ENCODE measurements around the gene PCDH9.
A peak's percentile ranks its signal among the peaks of the same experiment; 100 is the strongest.

The PCDH9 gene

GRCh38 chr13:66547685-66548084 is 682.5 kb downstream of the PCDH9 start:
- Histone ChIP-seq H2AFZ (ENCODE audit: low read length) (no peak overlapping the region), H3K36me3 (ENCODE audit: insufficient read depth, low read length) (no peaks in the 10 kb centered on the region), H3K4me2 (ENCODE audit: low read depth, low read length, poor library complexity, severe bottlenecking) (no peak overlapping the region), H3K9me2 (replicated peaks; ENCODE audit: low read depth, low read length) (no peaks in the 10 kb centered on the region), H3F3A (ENCODE audit: low read depth) (no peaks in the 10 kb centered on the region), H3K9ac (ENCODE audit: low read depth, low read length, poor library complexity, severe bottlenecking) (no peak overlapping the region), H3K4me3 (ENCODE audit: low read length, poor library complexity, severe bottlenecking) (no peak overlapping the region), H3K9me3 (ENCODE audit: insufficient read depth, low read depth, low read length) (no peaks in the 10 kb centered on the region), H4K20me1 (ENCODE audit: insufficient read depth, low read length, poor library complexity, severe bottlenecking) (no peaks in the 10 kb centered on the region), H3K27me3 (ENCODE audit: insufficient read depth, low read length, poor library complexity, severe bottlenecking) (no peaks in the 10 kb centered on the region), H3K4me1 (ENCODE audit: insufficient read depth, low read length, poor library complexity, severe bottlenecking) (no peaks in the 10 kb centered on the region), H3K79me2 (ENCODE audit: insufficient read depth, low read length) (no peaks in the 10 kb centered on the region)
- TF ChIP-seq CTCF (conservative IDR thresholded peaks at IDR 0.05; ENCODE audit: low read length), result no peak
- no peak for TF ChIP-seq EZH2phosphoT487 (IDR thresholded peaks at IDR 0.05; ENCODE audit: borderline replicate concordance)

- Histone ChIP-seq H3K27me3 (ENCODE audit: insufficient read depth, low read length, poor library complexity, severe bottlenecking) (no peaks in the 10 kb centered on the region), H2AFZ (ENCODE audit: low read length) (no peak overlapping the region), H3K9me3 (ENCODE audit: insufficient read depth, low read depth, low read length) (no peaks in the 10 kb centered on the region), H3K9ac (ENCODE audit: low read depth, low read length, poor library complexity, severe bottlenecking) (no peak overlapping the region), H3K36me3 (ENCODE audit: insufficient read depth, low read length) (no peaks in the 10 kb centered on the region), H4K20me1 (ENCODE audit: insufficient read depth, low read length, poor library complexity, severe bottlenecking) (no peaks in the 10 kb centered on the region), H3K9me2 (replicated peaks; ENCODE audit: low read depth, low read length) (no peaks in the 10 kb centered on the region), H3K4me3 (ENCODE audit: low read length, poor library complexity, severe bottlenecking) (no peak overlapping the region), H3K79me2 (ENCODE audit: insufficient read depth, low read length) (no peaks in the 10 kb centered on the region), H3F3A (ENCODE audit: low read depth) (no peaks in the 10 kb centered on the region), H3K4me1 (ENCODE audit: insufficient read depth, low read length, poor library complexity, severe bottlenecking) (no peaks in the 10 kb centered on the region), H3K4me2 (ENCODE audit: low read depth, low read length, poor library complexity, severe bottlenecking) (no peak overlapping the region)
- TF ChIP-seq CTCF (conservative IDR thresholded peaks at IDR 0.05; ENCODE audit: low read length) (no peak), EZH2phosphoT487 (IDR thresholded peaks at IDR 0.05; ENCODE audit: borderline replicate concordance) (no peak)
Observed at GRCh38 chr13:66546534-66547379, 683.4 kb downstream of the PCDH9 start.

GRCh38 chr13:66543780-66544179 is 686.4 kb downstream of the PCDH9 start:
- Histone ChIP-seq H3K36me3 (ENCODE audit: insufficient read depth, low read length) (no peaks in the 10 kb centered on the region), H3K4me3 (ENCODE audit: low read length, poor library complexity, severe bottlenecking) (no peak overlapping the region), H3K9me3 (ENCODE audit: insufficient read depth, low read depth, low read length) (no peaks in the 10 kb centered on the region), H3K9me2 (replicated peaks; ENCODE audit: low read depth, low read length) (no peaks in the 10 kb centered on the region), H3K9ac (ENCODE audit: low read depth, low read length, poor library complexity, severe bottlenecking) (no peak overlapping the region), H4K20me1 (ENCODE audit: insufficient read depth, low read length, poor library complexity, severe bottlenecking) (no peaks in the 10 kb centered on the region), H3K4me2 (ENCODE audit: low read depth, low read length, poor library complexity, severe bottlenecking) (no peak overlapping the region), H3F3A (ENCODE audit: low read depth) (no peaks in the 10 kb centered on the region), H3K79me2 (ENCODE audit: insufficient read depth, low read length) (no peaks in the 10 kb centered on the region), H3K4me1 (ENCODE audit: insufficient read depth, low read length, poor library complexity, severe bottlenecking) (no peaks in the 10 kb centered on the region), H2AFZ (ENCODE audit: low read length) (no peak overlapping the region), H3K27me3 (ENCODE audit: insufficient read depth, low read length, poor library complexity, severe bottlenecking) (no peaks in the 10 kb centered on the region)
- no peak for TF ChIP-seq EZH2phosphoT487 (IDR thresholded peaks at IDR 0.05; ENCODE audit: borderline replicate concordance)
- TF ChIP-seq CTCF (conservative IDR thresholded peaks at IDR 0.05; ENCODE audit: low read length), result peak; percentile 49

Data from Loucy (cell line).